Fibroblast of skin of scalp (primary cell): Measurements from ENCODE around the gene MCM10.

Source experiments
- DNase-seq: peaks from one replicate; pipeline ENCODE4 v3.0.0-alpha.2; 2013

Gene MCM10

GRCh38 chr10:13165177-13165576, 3.8 kb downstream of the MCM10 start:
- DNase-seq: no peak

GRCh38 chr10:13167568-13167967, 6.2 kb downstream of the MCM10 start:
- DNase-seq: no peak

- DNase-seq: no peak
Measured at GRCh38 chr10:13168781-13169180, 7.4 kb downstream of the MCM10 start.

- DNase-seq: no peak
Measured at GRCh38 chr10:13173616-13174015, 12.3 kb downstream of the MCM10 start.

- DNase-seq: no peak
Measured at GRCh38 chr10:13180788-13181187, 19.4 kb downstream of the MCM10 start.

GRCh38 chr10:13182424-13182823, 21.1 kb downstream of the MCM10 start:
- DNase-seq: no peak

GRCh38 chr10:13183625-13184024, 22.3 kb downstream of the MCM10 start:
- DNase-seq: no peak

GRCh38 chr10:13184276-13184675, 22.9 kb downstream of the MCM10 start:
- no peak for DNase-seq

- DNase-seq: no peak
Measured at GRCh38 chr10:13184730-13185514, 23.6 kb downstream of the MCM10 start.

GRCh38 chr10:13187135-13187534, 25.8 kb downstream of the MCM10 start:
- DNase-seq: no peak

- no peak for DNase-seq
Measured at GRCh38 chr10:13188593-13188992, 27.2 kb downstream of the MCM10 start.

GRCh38 chr10:13189961-13190360, 28.6 kb downstream of the MCM10 start:
- DNase-seq: no peak

GRCh38 chr10:13190816-13191215, 29.5 kb downstream of the MCM10 start:
- no peak for DNase-seq

GRCh38 chr10:13191362-13191761, 30.0 kb downstream of the MCM10 start:
- no peak for DNase-seq

- DNase-seq: peak; percentile 2
Measured at GRCh38 chr10:13193637-13194036, 32.3 kb downstream of the MCM10 start.

- no peak for DNase-seq
Measured at GRCh38 chr10:13195016-13195415, 33.7 kb downstream of the MCM10 start.

- no peak for DNase-seq
Measured at GRCh38 chr10:13201132-13201531, 39.8 kb downstream of the MCM10 start.

- DNase-seq: no peak
Measured at GRCh38 chr10:13206091-13206490, 44.7 kb downstream of the MCM10 start.

GRCh38 chr10:13206546-13207443, 45.4 kb downstream of the MCM10 start:
- peak; percentile 41 for DNase-seq

- DNase-seq: no peak
Measured at GRCh38 chr10:13213163-13213562, 51.8 kb downstream of the MCM10 start.

GRCh38 chr10:13218878-13219277, 57.5 kb downstream of the MCM10 start:
- DNase-seq: no peak

- DNase-seq: peak; percentile 6
Measured at GRCh38 chr10:13219685-13220670, 58.6 kb downstream of the MCM10 start.
